Neural progenitor cell (in vitro differentiated cells): ENCODE results near the gene MED9. TPM values are rescaled to one million over a fixed set of nuclear protein-coding genes. Genes with fewer than 3 reads are reported as not detected.

Source experiments
- DNase-seq: peaks from one replicate; pipeline ENCODE4 v3.0.0-alpha.2; 2016; ENCODE audit warnings: low spot score
- H2AFZ ChIP-seq: fragments of 200-600 bp; sonication (generic); replicated peaks from 2 replicates; pipeline ENCODE4 v1.6.1; 2016; ENCODE audit warnings: antibody characterized with exemption
- H3F3A ChIP-seq: fragments of 200-600 bp; sonication (generic); 2 replicates; pipeline ENCODE4 v1.6.1; 2016; ENCODE audit warnings: antibody characterized with exemption, low read depth
- H3K27ac ChIP-seq: fragments of 200-600 bp; sonication (generic); 2 replicates; pipeline ENCODE4 v1.5.1; 2016; ENCODE audit warnings: mild to moderate bottlenecking
- H3K27me3 ChIP-seq: fragments of 200-600 bp; sonication (generic); 2 replicates; pipeline ENCODE4 v1.6.1; 2016; ENCODE audit warnings: mild to moderate bottlenecking, moderate library complexity
- H3K36me3 ChIP-seq: fragments of 200-600 bp; sonication (generic); 2 replicates; pipeline ENCODE4 v1.5.1; 2016
- H3K4me1 ChIP-seq: fragments of 200-600 bp; sonication (generic); 2 replicates; pipeline ENCODE4 v1.6.1; 2016; ENCODE audit warnings: mixed run types
- H3K4me2 ChIP-seq: fragments of 200-600 bp; sonication (generic); 2 replicates; pipeline ENCODE4 v1.6.1; 2016
- H3K4me3 ChIP-seq: fragments of 200-600 bp; sonication (generic); 2 replicates; pipeline ENCODE4 v1.5.1; 2016
- H3K79me2 ChIP-seq: fragments of 200-600 bp; sonication (generic); 2 replicates; pipeline ENCODE4 v1.6.1; 2016; ENCODE audit warnings: low read depth
- H3K9ac ChIP-seq: fragments of 200-600 bp; sonication (generic); 2 replicates; pipeline ENCODE4 v1.6.1; 2016
- H3K9me3 ChIP-seq: fragments of 200-600 bp; sonication (generic); 2 replicates; pipeline ENCODE4 v1.5.1; 2016; ENCODE audit warnings: low read depth
- H4K20me1 ChIP-seq: fragments of 200-600 bp; sonication (generic); 2 replicates; pipeline ENCODE4 v1.6.1; 2016; ENCODE audit warnings: low read depth
- H3K27ac Mint-ChIP-seq: 3 replicates; pipeline ENCODE4 v1.8.0; 2021; ENCODE audit warnings: mixed read lengths
- H3K27me3 Mint-ChIP-seq: 2 replicates; pipeline ENCODE4 v1.8.0; 2022; ENCODE audit warnings: low read depth, mild to moderate bottlenecking, inconsistent platforms, moderate library complexity, mixed read lengths; ENCODE audit not compliant: insufficient read depth
- H3K36me3 Mint-ChIP-seq: 3 replicates; pipeline ENCODE4 v1.8.0; 2021; ENCODE audit warnings: mixed read lengths
- H3K4me1 Mint-ChIP-seq: 3 replicates; pipeline ENCODE4 v1.8.0; 2021; ENCODE audit warnings: mixed read lengths
- H3K4me3 Mint-ChIP-seq: 3 replicates; pipeline ENCODE4 v1.8.0; 2021; ENCODE audit warnings: mild to moderate bottlenecking, moderate library complexity, mixed read lengths
- H3K9me3 Mint-ChIP-seq: 3 replicates; pipeline ENCODE4 v1.8.0; 2020; ENCODE audit warnings: mixed read lengths
- CTCF ChIP-seq: fragments of 200-600 bp; sonication (generic); IDR thresholded peaks from 2 replicates; pipeline ENCODE4 v1.5.1; 2017; ENCODE audit warnings: antibody characterized with exemption, mild to moderate bottlenecking
- EZH2 ChIP-seq: fragments of 200-600 bp; sonication (generic); IDR thresholded peaks from 2 replicates; pipeline ENCODE4 v1.6.1; 2017; ENCODE audit warnings: antibody characterized with exemption, mild to moderate bottlenecking, moderate library complexity
- EZH2phosphoT487 ChIP-seq: fragments of 200-600 bp; sonication (generic); IDR thresholded peaks from 2 replicates; pipeline ENCODE4 v1.6.1; 2017; ENCODE audit warnings: antibody characterized with exemption
- total RNA-seq: library from RNA; depleted of rRNA; stranded (reverse); fragments of >200 nt; gene quantifications from 2 replicates; pipeline ENCODE4 v1.2.3, GENCODE V29; 2015; ENCODE audit warnings: low replicate concordance

MED9 gene
- total RNA-seq, 1 donor from 2014 or later = 15.7 TPM

- Histone ChIP-seq H3K4me3 (no peak overlapping the region), H3K9me3 (no peaks in the 10 kb centered on the region), H3K9ac (no peak overlapping the region), H3K36me3 (no peaks in the 10 kb centered on the region), H2AFZ (no peak overlapping the region), H4K20me1 (no peaks in the 10 kb centered on the region), H3K27ac (no peak overlapping the region), H3K4me1 (peaks cover 19% of the 10 kb centered on the region), H3K27me3 (peaks cover 21% of the 10 kb centered on the region), H3K4me2 (peak overlapping the region; percentile 49), H3K79me2 (no peaks in the 10 kb centered on the region), H3F3A (peaks cover 12% of the 10 kb centered on the region)
- Mint-ChIP-seq H3K27ac (no peak overlapping the region), H3K36me3 (no peaks in the 10 kb centered on the region), H3K9me3 (no peaks in the 10 kb centered on the region), H3K4me3 (no peak overlapping the region), H3K27me3 (peaks cover 18% of the 10 kb centered on the region), H3K4me1 (peaks cover 11% of the 10 kb centered on the region)
- no peak for DNase-seq
- TF ChIP-seq EZH2 (no peak), CTCF (no peak), EZH2phosphoT487 (no peak)
These were observed 10.3 kb upstream of the MED9 start for GRCh38 chr17:17466511-17466910.

- no peak overlapping the region for H2AFZ ChIP-seq
- H4K20me1 ChIP-seq = no peaks in the 10 kb centered on the region
- H3K9me3 ChIP-seq = no peaks in the 10 kb centered on the region
- H3K79me2 ChIP-seq = no peaks in the 10 kb centered on the region
- H3K9me3 Mint-ChIP-seq = no peaks in the 10 kb centered on the region
- peaks cover 18% of the 10 kb centered on the region for H3K27me3 Mint-ChIP-seq
- H3K27me3 ChIP-seq = peaks cover 21% of the 10 kb centered on the region
- peak; percentile 49 for DNase-seq
- H3K27ac ChIP-seq = no peak overlapping the region
- no peaks in the 10 kb centered on the region for H3K36me3 Mint-ChIP-seq
- H3K27ac Mint-ChIP-seq = peak overlapping the region; percentile 8
- no peak overlapping the region for H3K4me3 ChIP-seq
- H3K4me1 Mint-ChIP-seq = peaks cover 14% of the 10 kb centered on the region
- TF ChIP-seq CTCF (no peak), EZH2 (no peak), EZH2phosphoT487 (no peak)
- no peak overlapping the region for H3K9ac ChIP-seq
- peak overlapping the region; percentile 49 for H3K4me2 ChIP-seq
- H3K4me3 Mint-ChIP-seq = peak overlapping the region; percentile 1
- H3F3A ChIP-seq = peaks cover 12% of the 10 kb centered on the region
- peaks cover 21% of the 10 kb centered on the region for H3K4me1 ChIP-seq
- no peaks in the 10 kb centered on the region for H3K36me3 ChIP-seq
These were observed 9.8 kb upstream of the MED9 start for GRCh38 chr17:17467016-17467415.

- peaks cover 20% of the 10 kb centered on the region for H3K4me1 Mint-ChIP-seq
- no peaks in the 10 kb centered on the region for H3K36me3 Mint-ChIP-seq
- H3K4me1 ChIP-seq = peaks cover 28% of the 10 kb centered on the region
- H3K27me3 Mint-ChIP-seq = peaks cover 18% of the 10 kb centered on the region
- H3K27ac Mint-ChIP-seq = no peak overlapping the region
- H3K9me3 ChIP-seq = no peaks in the 10 kb centered on the region
- no peaks in the 10 kb centered on the region for H3K79me2 ChIP-seq
- H3F3A ChIP-seq = peaks cover 12% of the 10 kb centered on the region
- H2AFZ ChIP-seq = no peak overlapping the region
- H3K4me3 Mint-ChIP-seq = no peak overlapping the region
- peaks cover 21% of the 10 kb centered on the region for H3K27me3 ChIP-seq
- peak overlapping the region; percentile 49 for H3K4me2 ChIP-seq
- H3K9me3 Mint-ChIP-seq = no peaks in the 10 kb centered on the region
- H3K4me3 ChIP-seq = no peak overlapping the region
- no peak overlapping the region for H3K9ac ChIP-seq
- H3K36me3 ChIP-seq = no peaks in the 10 kb centered on the region
- DNase-seq = no peak
- no peaks in the 10 kb centered on the region for H4K20me1 ChIP-seq
- TF ChIP-seq EZH2 = no peak
- TF ChIP-seq EZH2phosphoT487 = no peak
- TF ChIP-seq CTCF = no peak
- H3K27ac ChIP-seq = no peak overlapping the region
These were observed 9.1 kb upstream of the MED9 start for GRCh38 chr17:17467720-17468119.
